Esophagus muscularis mucosa (tissue), 4 donors: Measurements from ENCODE around the gene PXYLP1. TPM values are rescaled to one million over a fixed set of nuclear protein-coding genes. Genes with fewer than 3 reads are reported as not detected.

ENCODE experiments used
- DNase-seq: peaks from one replicate; pipeline ENCODE4 v3.0.0-alpha.2; 2017; ENCODE audit errors: extremely low spot score
- H3K27ac ChIP-seq, 4 donors: fragments of 200-600 bp; sonication (generic); replicated peaks in 1 of 4; 1 replicate in 3 of 4; 2 replicates in 1 of 4; pipeline ENCODE4 v1.5.1; 2016 to 2019; ENCODE audit warnings: mild to moderate bottlenecking in 1 of 4
- H3K27me3 ChIP-seq, 4 donors: fragments of 200-600 bp; sonication (generic); one replicate each; pipeline versions ENCODE4 v1.5.1 to v1.6.0; 2016 to 2019
- H3K36me3 ChIP-seq, 4 donors: fragments of 200-600 bp; sonication (generic); one replicate each; pipeline ENCODE4 v1.5.1; 2016 to 2019
- H3K4me1 ChIP-seq, 4 donors: fragments of 200-600 bp; sonication (generic); one replicate each; pipeline ENCODE4 v1.5.1; 2016 to 2019
- H3K4me3 ChIP-seq, 4 donors: fragments of 200-600 bp; sonication (generic); 1 replicate in 2 of 4; 2 replicates in 2 of 4; pipeline ENCODE4 v1.5.1; 2016 to 2019; ENCODE audit warnings: mild to moderate bottlenecking in 4 of 4, moderate library complexity in 1 of 4
- H3K9me3 ChIP-seq, 4 donors: fragments of 200-600 bp; sonication (generic); 1 replicate in 3 of 4; 2 replicates in 1 of 4; pipeline ENCODE4 v1.5.1; 2016 to 2019
- EP300 ChIP-seq: sonication (generic); formaldehyde crosslinking; IDR thresholded peaks from one replicate; pipeline ENCODE4 v1.6.1; 2017; ENCODE audit warnings: antibody characterized with exemption
- POLR2A ChIP-seq: fragments of 450-650 bp; IDR thresholded peaks from one replicate; pipeline ENCODE4 v1.6.1; 2017; ENCODE audit warnings: antibody characterized with exemption, moderate library complexity, mild to moderate bottlenecking, low read depth
- POLR2AphosphoS5 ChIP-seq, 2 donors: sonication (generic); formaldehyde crosslinking; IDR thresholded peaks; one replicate each; pipeline ENCODE4 v1.6.1; 2017; ENCODE audit warnings: antibody characterized with exemption in 2 of 2
- WGBS: methylation state at CpG from one replicate; pipeline ENCODE4 v1.1.5; 2018; 5-methylcytosine and 5-hydroxymethylcytosine counted together
- intact Hi-C: fragments of 100-400 bp; cut with DNase I; formaldehyde crosslinking; loops from one replicate; pipeline ENCODE4 v1.15.1; 2023
- total RNA-seq, 4 donors: library from RNA; depleted of rRNA; stranded (reverse); fragments of >200 nt; gene quantifications; one replicate each; pipeline versions ENCODE4 v1.1.0 to v1.2.1, GENCODE V29; 2016
- TF ChIP-seq, protein P1 (sequence below), 3 experiments: fragments of 200-600 bp in 2 of 3; fragments of 450-650 bp in 1 of 3; sonication (generic) in 2 of 3; IDR thresholded peaks; one replicate each; pipeline ENCODE4 v1.5.1; 2017 to 2019; ENCODE audit warnings: antibody characterized with exemption in 3 of 3, mild to moderate bottlenecking in 2 of 3, moderate library complexity in 1 of 3

Gene PXYLP1
- total RNA-seq, 4 donors from 2014 or later = 4.5 to 12.5 (median 9.4) TPM

DNA sequence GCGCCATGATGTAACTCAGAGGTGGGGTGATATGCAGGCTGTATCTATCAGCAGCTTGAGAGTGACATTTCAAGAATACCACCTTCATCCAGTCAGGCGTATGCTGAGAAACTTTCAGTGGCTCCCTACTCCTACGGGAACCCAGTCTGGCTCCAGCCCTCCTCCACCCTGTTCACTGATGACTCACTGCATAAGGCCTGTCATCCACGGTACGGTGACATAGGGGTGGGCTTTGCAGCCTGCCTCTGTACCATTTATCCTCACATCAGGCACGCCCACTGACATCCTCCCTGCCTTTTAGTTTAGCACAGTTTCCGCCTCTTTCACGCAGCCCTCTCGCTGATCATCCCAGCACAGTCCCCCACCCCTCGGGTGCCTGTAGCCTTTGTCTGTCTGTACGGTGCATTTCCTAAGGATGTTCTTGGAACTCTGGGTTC is 11.7 kb downstream of the PXYLP1 start:
- no peak overlapping the region for H3K4me3 ChIP-seq
- 79% methylated on average over 10 of the region's 11 CpGs for WGBS
- intact Hi-C loops = no loop called here
- peaks cover 29 to 42% (median 35%) of the 10 kb centered on the region in 4 donors for H3K4me1 ChIP-seq
- peak; percentile 92 for DNase-seq
- H3K36me3 ChIP-seq = no peaks in the 10 kb centered on the region
- no peak overlapping the region for H3K27ac ChIP-seq
- H3K9me3 ChIP-seq = no peaks in the 10 kb centered on the region
- H3K27me3 ChIP-seq = no peaks in the 10 kb centered on the region
- TF ChIP-seq EP300 (no peak), POLR2AphosphoS5 (IDR thresholded peaks at IDR 0.05) (no peak), POLR2A (no peak)
- TF ChIP-seq, protein P1, sequence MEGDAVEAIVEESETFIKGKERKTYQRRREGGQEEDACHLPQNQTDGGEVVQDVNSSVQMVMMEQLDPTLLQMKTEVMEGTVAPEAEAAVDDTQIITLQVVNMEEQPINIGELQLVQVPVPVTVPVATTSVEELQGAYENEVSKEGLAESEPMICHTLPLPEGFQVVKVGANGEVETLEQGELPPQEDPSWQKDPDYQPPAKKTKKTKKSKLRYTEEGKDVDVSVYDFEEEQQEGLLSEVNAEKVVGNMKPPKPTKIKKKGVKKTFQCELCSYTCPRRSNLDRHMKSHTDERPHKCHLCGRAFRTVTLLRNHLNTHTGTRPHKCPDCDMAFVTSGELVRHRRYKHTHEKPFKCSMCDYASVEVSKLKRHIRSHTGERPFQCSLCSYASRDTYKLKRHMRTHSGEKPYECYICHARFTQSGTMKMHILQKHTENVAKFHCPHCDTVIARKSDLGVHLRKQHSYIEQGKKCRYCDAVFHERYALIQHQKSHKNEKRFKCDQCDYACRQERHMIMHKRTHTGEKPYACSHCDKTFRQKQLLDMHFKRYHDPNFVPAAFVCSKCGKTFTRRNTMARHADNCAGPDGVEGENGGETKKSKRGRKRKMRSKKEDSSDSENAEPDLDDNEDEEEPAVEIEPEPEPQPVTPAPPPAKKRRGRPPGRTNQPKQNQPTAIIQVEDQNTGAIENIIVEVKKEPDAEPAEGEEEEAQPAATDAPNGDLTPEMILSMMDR (IDR thresholded peaks at IDR 0.05) = no peak

- no peak overlapping the region for H3K4me3 ChIP-seq
- 85% methylated on average over 5 of the region's 5 CpGs for WGBS
- H3K4me1 ChIP-seq = peaks cover 11 to 35% (median 28%) of the 10 kb centered on the region in 4 donors
- DNase-seq = peak; percentile 89
- H3K36me3 ChIP-seq = no peaks in the 10 kb centered on the region
- intact Hi-C loops = no loop called here
- H3K27me3 ChIP-seq = no peaks in the 10 kb centered on the region
- H3K27ac ChIP-seq = no peak overlapping the region
- TF ChIP-seq POLR2A (no peak), EP300 (no peak), POLR2AphosphoS5 (IDR thresholded peaks at IDR 0.05) (no peak)
- TF ChIP-seq, protein P1 (IDR thresholded peaks at IDR 0.05) = no peak
- H3K9me3 ChIP-seq = no peaks in the 10 kb centered on the region
Measured at GRCh38 chr3:141246224-141246957, 14.8 kb downstream of the PXYLP1 start.

GRCh38 chr3:141246958-141247301 is 15.3 kb downstream of the PXYLP1 start:
- intact Hi-C loops = no loop called here
- Histone ChIP-seq H3K9me3 (no peaks in the 10 kb centered on the region), H3K27ac (no peak overlapping the region), H3K4me1 (peaks cover 6 to 30% (median 25%) of the 10 kb centered on the region in 4 donors), H3K27me3 (no peaks in the 10 kb centered on the region), H3K36me3 (no peaks in the 10 kb centered on the region), H3K4me3 (no peak overlapping the region)
- TF ChIP-seq POLR2A = no peak
- TF ChIP-seq POLR2AphosphoS5 (IDR thresholded peaks at IDR 0.05) = no peak
- no peak for TF ChIP-seq EP300
- TF ChIP-seq, protein P1 (IDR thresholded peaks at IDR 0.05) = no peak
- 94% methylated on average over 2 of the region's 2 CpGs for WGBS
- no peak for DNase-seq

DNA sequence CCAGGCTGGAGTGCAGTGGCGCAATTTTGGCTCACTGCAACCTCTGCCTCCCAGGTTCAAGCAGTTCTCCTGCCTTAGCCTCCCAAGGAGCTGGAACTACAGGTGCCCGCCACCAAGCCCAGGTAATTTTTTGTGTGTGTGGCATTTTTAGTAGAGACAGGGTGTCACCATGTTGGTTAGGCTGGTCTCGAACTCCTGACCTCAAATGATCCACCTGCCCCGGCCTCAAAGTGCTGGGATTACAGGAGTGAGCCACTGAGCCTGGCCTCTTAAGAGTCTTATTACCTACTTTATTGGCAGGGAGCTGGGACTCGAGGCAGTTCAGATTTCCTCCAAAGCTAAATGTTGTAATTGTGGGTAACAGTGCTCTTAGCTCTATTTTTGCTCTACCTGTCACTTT is 16.4 kb downstream of the PXYLP1 start:
- H3K4me3 ChIP-seq = no peak overlapping the region
- TF ChIP-seq POLR2AphosphoS5 (IDR thresholded peaks at IDR 0.05) (no peak), EP300 (no peak), POLR2A (no peak)
- TF ChIP-seq, protein P1 (IDR thresholded peaks at IDR 0.05) = no peak
- peak; percentile 34 for DNase-seq
- intact Hi-C loops = no loop called here
- H3K27ac ChIP-seq = no peak overlapping the region
- H3K4me1 ChIP-seq = peaks cover 0 to 20% (median 16%) of the 10 kb centered on the region in 4 donors
- no peaks in the 10 kb centered on the region for H3K36me3 ChIP-seq
- H3K9me3 ChIP-seq = no peaks in the 10 kb centered on the region
- H3K27me3 ChIP-seq = no peaks in the 10 kb centered on the region
- 98% methylated on average over 4 of the region's 5 CpGs for WGBS

- Histone ChIP-seq H3K27me3 (no peaks in the 10 kb centered on the region), H3K9me3 (no peaks in the 10 kb centered on the region), H3K4me1 (peaks cover 0 to 15% (median 11%) of the 10 kb centered on the region in 4 donors), H3K4me3 (no peak overlapping the region), H3K27ac (no peak overlapping the region), H3K36me3 (no peaks in the 10 kb centered on the region)
- intact Hi-C loops = no loop called here
- DNase-seq = peak; percentile 70
- 90% methylated on average over 4 of the region's 4 CpGs for whole genome bisulfite sequencing
- TF ChIP-seq EP300 (no peak), POLR2AphosphoS5 (IDR thresholded peaks at IDR 0.05) (no peak), POLR2A (no peak)
- TF ChIP-seq, protein P1 (IDR thresholded peaks at IDR 0.05) = no peak
Measured at GRCh38 chr3:141249041-141249440, 17.4 kb downstream of the PXYLP1 start.
